ENCODE measurements around the gene FBXO45.

DNA sequence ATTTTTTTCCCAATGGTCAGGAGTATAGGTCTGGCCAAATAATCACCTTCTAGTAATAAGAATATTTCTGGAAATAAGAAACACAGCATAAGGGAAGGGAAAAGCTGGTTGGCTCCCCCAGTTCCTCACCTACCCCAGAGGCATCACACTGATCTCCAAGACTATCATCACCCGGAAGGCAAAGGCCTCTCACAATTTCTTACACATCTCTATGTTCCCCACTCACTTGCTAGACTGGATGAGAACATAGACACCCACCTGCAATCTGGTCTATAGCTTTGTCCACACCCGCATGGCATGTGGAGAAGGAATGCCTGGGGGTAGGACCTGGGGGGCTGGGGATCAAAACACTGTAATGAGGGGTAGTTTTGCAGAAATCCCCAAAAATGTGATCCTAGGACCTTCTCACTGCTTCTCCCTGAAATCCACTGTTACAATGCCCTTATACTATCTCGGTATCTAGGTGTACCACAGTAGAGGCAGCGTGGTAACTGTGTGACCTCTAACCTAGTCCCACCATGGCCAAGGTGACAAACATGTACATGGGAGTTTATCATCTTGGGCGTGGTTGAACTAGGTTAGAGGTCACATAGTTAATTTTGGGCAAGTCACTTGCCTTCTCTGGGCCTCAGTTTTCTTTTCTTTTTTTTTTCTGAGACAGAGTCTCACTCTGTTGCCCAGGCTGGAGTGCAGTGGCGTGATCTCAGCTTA is 41.5 kb downstream of the FBXO45 start:
- TF ChIP-seq, protein P1, sequence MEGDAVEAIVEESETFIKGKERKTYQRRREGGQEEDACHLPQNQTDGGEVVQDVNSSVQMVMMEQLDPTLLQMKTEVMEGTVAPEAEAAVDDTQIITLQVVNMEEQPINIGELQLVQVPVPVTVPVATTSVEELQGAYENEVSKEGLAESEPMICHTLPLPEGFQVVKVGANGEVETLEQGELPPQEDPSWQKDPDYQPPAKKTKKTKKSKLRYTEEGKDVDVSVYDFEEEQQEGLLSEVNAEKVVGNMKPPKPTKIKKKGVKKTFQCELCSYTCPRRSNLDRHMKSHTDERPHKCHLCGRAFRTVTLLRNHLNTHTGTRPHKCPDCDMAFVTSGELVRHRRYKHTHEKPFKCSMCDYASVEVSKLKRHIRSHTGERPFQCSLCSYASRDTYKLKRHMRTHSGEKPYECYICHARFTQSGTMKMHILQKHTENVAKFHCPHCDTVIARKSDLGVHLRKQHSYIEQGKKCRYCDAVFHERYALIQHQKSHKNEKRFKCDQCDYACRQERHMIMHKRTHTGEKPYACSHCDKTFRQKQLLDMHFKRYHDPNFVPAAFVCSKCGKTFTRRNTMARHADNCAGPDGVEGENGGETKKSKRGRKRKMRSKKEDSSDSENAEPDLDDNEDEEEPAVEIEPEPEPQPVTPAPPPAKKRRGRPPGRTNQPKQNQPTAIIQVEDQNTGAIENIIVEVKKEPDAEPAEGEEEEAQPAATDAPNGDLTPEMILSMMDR (IDR thresholded peaks at IDR 0.05; ENCODE audit: borderline replicate concordance, extremely low read depth, low read length, poor library complexity, severe bottlenecking), result no peak
- TF ChIP-seq EZH2 (IDR thresholded peaks at IDR 0.05; ENCODE audit: borderline replicate concordance, low read depth, low read length, severe bottlenecking), result no peak
